Mesenchymal stem cell (in vitro differentiated cells and primary cell): ENCODE data around the gene IRF4.

ENCODE experiments used
- DNase-seq: peaks from one replicate; pipeline ENCODE4 v3.0.0-alpha.2; 2013
- H2AFZ ChIP-seq: one replicate; pipeline ENCODE4 v1.6.1; 2013; ENCODE audit warnings: low read depth, mild to moderate bottlenecking, control low read depth, inconsistent platforms, low read length, moderate library complexity
- H2AK5ac ChIP-seq: 2 replicates; pipeline ENCODE4 v1.6.1; 2013; ENCODE audit warnings: low read length, moderate library complexity, mild to moderate bottlenecking, inconsistent platforms; ENCODE audit not compliant: severe bottlenecking
- H2BK120ac ChIP-seq: one replicate; pipeline ENCODE4 v1.6.1; 2013; ENCODE audit warnings: low read depth, mild to moderate bottlenecking, inconsistent platforms, low read length, moderate library complexity
- H2BK12ac ChIP-seq, 2 experiments: one replicate each; pipeline ENCODE4 v1.6.1; 2013; ENCODE audit warnings: inconsistent platforms in 2 of 2, low read length in 2 of 2, mild to moderate bottlenecking in 2 of 2, moderate library complexity in 2 of 2, control low read depth in 1 of 2
- H2BK15ac ChIP-seq: one replicate; pipeline ENCODE4 v1.6.1; 2013; ENCODE audit warnings: mild to moderate bottlenecking, low read depth, inconsistent platforms; ENCODE audit not compliant: poor library complexity, severe bottlenecking
- H2BK5ac ChIP-seq: 2 replicates; pipeline ENCODE4 v1.6.1; 2013; ENCODE audit warnings: low read depth, mild to moderate bottlenecking, low read length, control low read depth, inconsistent platforms; ENCODE audit not compliant: poor library complexity, severe bottlenecking
- H3K14ac ChIP-seq, 2 experiments: one replicate each; pipeline ENCODE4 v1.6.1; 2013; ENCODE audit warnings: inconsistent platforms in 2 of 2, low read length in 2 of 2, control low read depth in 1 of 2, mild to moderate bottlenecking in 1 of 2, moderate library complexity in 1 of 2
- H3K18ac ChIP-seq, 2 experiments: one replicate each; pipeline ENCODE4 v1.6.1; 2013; ENCODE audit warnings: inconsistent platforms in 2 of 2, low read length in 2 of 2, control low read depth in 1 of 2, low read depth in 1 of 2, mild to moderate bottlenecking in 1 of 2
- H3K23ac ChIP-seq, 2 experiments: one replicate each; pipeline ENCODE4 v1.6.1; 2013; ENCODE audit warnings: inconsistent platforms in 2 of 2, low read length in 2 of 2, mild to moderate bottlenecking in 2 of 2, moderate library complexity in 2 of 2, control low read depth in 1 of 2
- H3K27ac ChIP-seq: 2 replicates; pipeline ENCODE4 v1.5.1; 2013; ENCODE audit warnings: mild to moderate bottlenecking, moderate library complexity, low read length, control low read depth, inconsistent platforms; ENCODE audit not compliant: poor library complexity, severe bottlenecking
- H3K27me3 ChIP-seq, 2 experiments: 2 replicates each; pipeline versions ENCODE4 v1.6.1 to v1.7.0; 2013; ENCODE audit warnings: low read length in 2 of 2, mild to moderate bottlenecking in 2 of 2, moderate library complexity in 2 of 2, control low read depth in 1 of 2, inconsistent platforms in 1 of 2; ENCODE audit not compliant: control insufficient read depth in 1 of 2, insufficient read depth in 1 of 2
- H3K36me3 ChIP-seq, 2 experiments: 2 replicates each; pipeline versions ENCODE4 v1.6.1 to v1.7.0; 2013; ENCODE audit warnings: low read length in 2 of 2, control low read depth in 1 of 2, inconsistent platforms in 1 of 2, low read depth in 1 of 2, mild to moderate bottlenecking in 1 of 2; ENCODE audit not compliant: insufficient read depth in 2 of 2, control insufficient read depth in 1 of 2
- H3K4ac ChIP-seq, 2 experiments: one replicate each; pipeline ENCODE4 v1.6.1; 2013; ENCODE audit warnings: inconsistent platforms in 2 of 2, low read length in 2 of 2, mild to moderate bottlenecking in 2 of 2, moderate library complexity in 2 of 2, control low read depth in 1 of 2, low read depth in 1 of 2
- H3K4me1 ChIP-seq: 2 replicates; pipeline ENCODE4 v1.6.1; 2013; ENCODE audit warnings: low read depth, low read length, control low read depth; ENCODE audit not compliant: control insufficient read depth, insufficient read depth
- H3K4me2 ChIP-seq: 2 replicates; pipeline ENCODE4 v1.6.1; 2013; ENCODE audit warnings: low read length, mild to moderate bottlenecking, inconsistent platforms; ENCODE audit not compliant: poor library complexity, severe bottlenecking
- H3K4me3 ChIP-seq, 2 experiments: 2 replicates each; pipeline versions ENCODE4 v1.5.1 to v1.7.0; 2013; ENCODE audit warnings: low read length in 2 of 2, mild to moderate bottlenecking in 2 of 2, control low read depth in 1 of 2, low read depth in 1 of 2; ENCODE audit not compliant: insufficient read depth in 1 of 2
- H3K79me1 ChIP-seq: replicated peaks from 2 replicates; pipeline ENCODE4 v1.6.1; 2013; ENCODE audit warnings: mild to moderate bottlenecking, control low read depth, low read length, inconsistent platforms; ENCODE audit not compliant: poor library complexity, severe bottlenecking
- H3K9ac ChIP-seq: 2 replicates; pipeline ENCODE4 v1.7.0; 2013; ENCODE audit warnings: mild to moderate bottlenecking, low read length, moderate library complexity
- H3K9me3 ChIP-seq: 2 replicates; pipeline ENCODE4 v1.7.0; 2013; ENCODE audit warnings: mild to moderate bottlenecking, low read length; ENCODE audit not compliant: control insufficient read depth
- H4K8ac ChIP-seq: one replicate; pipeline ENCODE4 v1.6.1; 2013; ENCODE audit warnings: inconsistent platforms, mild to moderate bottlenecking, low read length, moderate library complexity
- H4K91ac ChIP-seq: one replicate; pipeline ENCODE4 v1.6.1; 2013; ENCODE audit warnings: mild to moderate bottlenecking, low read length, inconsistent platforms
- WGBS: methylation state at CpG from one replicate; pipeline ENCODE4 v1.1.7; 2013; ENCODE audit warnings: mixed read lengths; 5-methylcytosine and 5-hydroxymethylcytosine counted together

Gene IRF4

GRCh38 chr6:343226-343935 is 48.2 kb upstream of the IRF4 start:
- Histone ChIP-seq H3K9ac (no peak overlapping the region), H3K4me1 (peaks cover 5% of the 10 kb centered on the region), H4K91ac (no peak overlapping the region), H2BK15ac (no peak overlapping the region), H3K4ac (no peak overlapping the region), H3K79me1 (peaks cover 5% of the 10 kb centered on the region), H2BK12ac (no peak overlapping the region), H3K14ac (no peak overlapping the region), H2AFZ (no peak overlapping the region), H2BK5ac (no peak overlapping the region), H3K27ac (no peak overlapping the region), H2BK120ac (no peak overlapping the region), H3K23ac (no peak overlapping the region), H3K36me3 (peaks cover 4 to 20% of the 10 kb centered on the region in 2 experiments), H3K18ac (no peak overlapping the region), H3K27me3 (no peaks in the 10 kb centered on the region), H3K9me3 (no peaks in the 10 kb centered on the region), H3K4me3 (no peak overlapping the region), H3K4me2 (no peak overlapping the region), H4K8ac (no peak overlapping the region), H2AK5ac (no peak overlapping the region)
- no peak for DNase-seq
- WGBS, result 82% methylated on average over 10 of the region's 10 CpGs

- WGBS, result 89% methylated on average over 19 of the region's 20 CpGs
- H2BK120ac ChIP-seq, result no peak overlapping the region
These were observed 47.4 kb upstream of the IRF4 start for GRCh38 chr6:343960-344815.

GRCh38 chr6:344816-345340 is 46.7 kb upstream of the IRF4 start:
- H2AK5ac ChIP-seq, result no peak overlapping the region
- H3K27ac ChIP-seq, result no peak overlapping the region
- peaks cover 5% of the 10 kb centered on the region for H3K4me1 ChIP-seq
- no peak overlapping the region for H3K4me2 ChIP-seq
- peaks cover 16 to 32% of the 10 kb centered on the region in 2 experiments for H3K36me3 ChIP-seq
- H3K27me3 ChIP-seq, result no peaks in the 10 kb centered on the region
- H3K4ac ChIP-seq, result no peak overlapping the region
- WGBS, result 97% methylated on average over 5 of the region's 8 CpGs
- no peak overlapping the region for H3K4me3 ChIP-seq
- H2BK15ac ChIP-seq, result no peak overlapping the region
- no peak overlapping the region for H3K9ac ChIP-seq
- H4K91ac ChIP-seq, result no peak overlapping the region
- H3K18ac ChIP-seq, result no peak overlapping the region
- H4K8ac ChIP-seq, result no peak overlapping the region
- peak; percentile 79 for DNase-seq
- no peak overlapping the region for H2BK120ac ChIP-seq
- no peak overlapping the region for H3K23ac ChIP-seq
- H3K79me1 ChIP-seq, result peaks cover 5% of the 10 kb centered on the region
- H3K9me3 ChIP-seq, result no peaks in the 10 kb centered on the region
- no peak overlapping the region for H2BK12ac ChIP-seq
- no peak overlapping the region for H3K14ac ChIP-seq
- H2BK5ac ChIP-seq, result no peak overlapping the region
- no peak overlapping the region for H2AFZ ChIP-seq

More at GRCh38 chr6:343960-344815, 47.4 kb upstream of the IRF4 start:
- Histone ChIP-seq H4K91ac (no peak overlapping the region), H3K27me3 (no peaks in the 10 kb centered on the region), H2BK5ac (no peak overlapping the region), H3K9ac (no peak overlapping the region), H3K18ac (no peak overlapping the region), H3K36me3 (peaks cover 12 to 28% of the 10 kb centered on the region in 2 experiments), H2AK5ac (no peak overlapping the region), H2BK15ac (no peak overlapping the region), H4K8ac (no peak overlapping the region), H2AFZ (no peak overlapping the region), H3K9me3 (no peaks in the 10 kb centered on the region), H2BK12ac (no peak overlapping the region), H3K79me1 (peaks cover 5% of the 10 kb centered on the region), H3K4ac (no peak overlapping the region), H3K4me1 (peaks cover 5% of the 10 kb centered on the region), H3K27ac (no peak overlapping the region), H3K4me3 (no peak overlapping the region), H3K14ac (no peak overlapping the region), H3K4me2 (no peak overlapping the region), H3K23ac (no peak overlapping the region)
- peak; percentile 46 for DNase-seq

- 87% methylated on average over 17 of the region's 17 CpGs for WGBS
- no peak overlapping the region for H3K9ac ChIP-seq
- no peak overlapping the region for H2BK120ac ChIP-seq
- H3K9me3 ChIP-seq, result no peaks in the 10 kb centered on the region
- H3K4ac ChIP-seq, result no peak overlapping the region
- H3K4me3 ChIP-seq, result no peak overlapping the region
- DNase-seq, result peak; percentile 59
- H3K14ac ChIP-seq, result no peak overlapping the region
- H2BK5ac ChIP-seq, result no peak overlapping the region
- H3K23ac ChIP-seq, result no peak overlapping the region
- peaks cover 5% of the 10 kb centered on the region for H3K4me1 ChIP-seq
- no peak overlapping the region for H2AFZ ChIP-seq
- H3K27me3 ChIP-seq, result no peaks in the 10 kb centered on the region
- H3K79me1 ChIP-seq, result peaks cover 5% of the 10 kb centered on the region
- H4K91ac ChIP-seq, result no peak overlapping the region
- no peak overlapping the region for H3K27ac ChIP-seq
- peaks cover 21 to 32% of the 10 kb centered on the region in 2 experiments for H3K36me3 ChIP-seq
- H2AK5ac ChIP-seq, result no peak overlapping the region
- H4K8ac ChIP-seq, result no peak overlapping the region
- H2BK15ac ChIP-seq, result no peak overlapping the region
- no peak overlapping the region for H3K4me2 ChIP-seq
- no peak overlapping the region for H3K18ac ChIP-seq
- no peak overlapping the region for H2BK12ac ChIP-seq
These were observed 45.7 kb upstream of the IRF4 start for GRCh38 chr6:345747-346385.
